HG03175 (cell line): ENCODE measurements around the gene PRMT7.
"Not testable (repeated sequence)": the region's sequence is repeated elsewhere in the genome, so short reads cannot be mapped to it uniquely, and the experiment has no call there.

Experiments
- ATAC-seq: cut with Tn5 transposase; IDR thresholded peaks from one replicate; pipeline ENCODE4 v1.9.1; 2021; ENCODE audit warnings: mild to moderate bottlenecking, moderate library complexity; ENCODE audit not compliant: unreplicated experiment

PRMT7 gene

DNA sequence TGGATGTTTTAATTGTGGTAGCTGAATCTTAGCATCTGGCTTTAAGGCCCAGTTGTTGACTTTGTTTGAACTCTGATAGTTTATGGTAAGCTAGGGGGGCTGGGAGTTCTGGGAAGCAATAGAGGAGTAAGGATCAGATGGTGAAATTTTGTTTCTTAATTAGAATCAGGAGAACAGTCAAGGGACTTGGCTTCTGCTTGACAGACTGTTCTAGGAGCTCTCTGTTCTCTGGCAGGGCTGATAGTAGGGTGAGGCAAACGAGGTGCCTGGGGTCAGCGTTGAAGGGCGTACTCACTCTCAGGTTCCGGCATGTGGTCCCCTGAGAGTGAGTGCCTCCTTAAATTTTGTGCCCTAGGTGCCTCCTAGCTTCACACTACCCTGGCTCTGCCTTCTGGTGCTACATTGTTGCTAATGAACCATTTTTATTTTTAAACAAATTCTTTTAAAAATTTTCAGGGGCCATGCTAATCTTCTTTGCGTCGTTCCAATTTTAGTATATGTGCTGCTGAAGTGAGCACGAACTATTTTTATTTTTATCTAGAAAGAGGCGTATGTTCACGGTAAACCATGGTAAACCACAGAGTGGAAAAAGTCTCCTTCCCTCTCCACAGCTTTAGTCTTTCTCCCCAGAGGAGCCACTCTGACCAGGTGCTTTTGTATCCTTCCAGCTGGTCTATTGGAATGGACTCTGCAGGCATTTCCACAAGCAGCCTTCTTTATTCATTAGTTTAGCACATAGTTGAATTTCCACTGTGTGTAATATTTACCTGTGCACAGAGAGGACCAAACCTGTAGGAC is 26.8 kb upstream of the PRMT7 start:
- ATAC-seq: peak; percentile 42

DNA sequence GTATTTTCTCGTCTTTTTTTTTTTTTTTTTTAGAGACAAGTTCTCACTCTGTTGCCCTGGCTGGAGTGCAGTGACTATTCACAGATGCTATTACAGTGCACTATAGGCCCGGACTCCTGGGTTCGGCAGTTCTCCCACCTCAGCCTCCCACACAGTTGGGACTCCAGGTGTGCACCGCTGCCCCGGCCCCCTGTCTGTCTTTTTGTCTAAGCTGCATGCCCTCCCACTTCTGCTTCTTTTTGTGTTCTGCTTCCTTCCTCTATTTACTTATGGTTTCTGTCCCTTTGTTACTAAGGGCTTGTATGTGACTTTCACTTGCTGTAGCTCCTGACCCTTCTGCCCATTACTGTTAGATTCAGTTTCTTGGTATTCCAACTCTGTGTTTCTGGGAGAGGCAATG is 26.0 kb upstream of the PRMT7 start:
- peak; percentile 57 for ATAC-seq

DNA sequence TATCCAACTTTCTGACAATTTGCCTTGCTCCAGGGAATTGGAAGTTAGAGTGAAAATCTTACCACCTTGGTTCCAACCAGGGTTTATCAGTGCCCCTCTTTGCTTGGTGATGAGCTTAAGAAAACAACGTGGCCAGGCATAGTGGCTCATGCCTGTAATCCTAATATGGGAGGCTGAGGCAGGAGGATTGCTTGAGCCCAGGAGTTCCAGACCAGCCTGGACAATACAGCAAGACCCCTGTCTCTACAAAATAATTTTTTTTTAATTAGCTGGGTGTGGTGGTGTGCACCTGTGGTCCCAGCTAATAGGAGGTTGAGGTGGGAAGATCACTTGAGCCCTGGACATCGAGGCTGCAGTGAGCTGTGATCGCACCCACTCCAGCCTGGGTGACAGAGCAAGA is 25.1 kb upstream of the PRMT7 start:
- ATAC-seq: no peak

DNA sequence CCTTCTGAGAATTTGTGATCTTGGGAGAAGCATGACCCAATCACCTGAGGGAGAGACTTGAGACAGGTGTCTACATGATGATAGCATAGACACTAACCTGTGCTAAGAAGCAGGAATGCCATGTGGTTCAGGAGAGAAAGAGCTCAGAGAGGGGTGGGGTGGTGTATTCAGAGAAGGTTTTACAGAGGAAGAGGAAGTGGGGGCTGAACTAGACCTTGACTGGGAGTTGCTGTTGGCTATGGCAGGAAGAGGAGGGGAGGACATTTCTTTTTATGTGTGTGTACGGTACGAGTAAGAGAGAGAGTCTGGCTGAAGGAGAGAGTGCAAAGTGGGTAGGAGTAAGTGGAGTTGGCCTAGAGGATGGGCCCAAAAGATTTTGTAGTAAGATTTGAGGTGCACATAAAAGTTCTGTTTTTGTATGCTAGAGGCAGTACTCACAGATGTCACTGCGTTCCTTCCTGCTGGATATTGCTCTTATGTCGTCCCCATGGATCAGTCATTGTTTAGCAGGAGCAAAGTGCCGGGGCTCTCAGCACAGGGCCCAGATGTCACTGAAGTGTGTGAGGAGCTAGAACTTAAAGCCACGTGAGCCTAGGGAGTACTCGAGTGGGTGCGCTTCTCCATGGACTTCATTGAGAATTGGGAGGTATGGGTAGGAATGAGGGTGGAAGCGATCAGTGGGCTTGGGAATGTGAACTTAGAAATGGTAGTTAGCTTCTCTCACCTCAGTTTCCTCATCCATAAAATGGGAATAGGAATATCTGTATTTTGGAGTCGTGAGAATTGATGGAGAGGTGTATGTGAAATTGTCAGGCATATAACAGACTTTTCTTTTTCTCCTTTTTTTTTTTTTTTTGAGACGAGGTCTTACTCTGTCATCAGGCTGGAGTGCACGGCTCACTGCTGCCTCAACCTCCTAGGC is 24.4 kb upstream of the PRMT7 start:
- no peak for ATAC-seq

DNA sequence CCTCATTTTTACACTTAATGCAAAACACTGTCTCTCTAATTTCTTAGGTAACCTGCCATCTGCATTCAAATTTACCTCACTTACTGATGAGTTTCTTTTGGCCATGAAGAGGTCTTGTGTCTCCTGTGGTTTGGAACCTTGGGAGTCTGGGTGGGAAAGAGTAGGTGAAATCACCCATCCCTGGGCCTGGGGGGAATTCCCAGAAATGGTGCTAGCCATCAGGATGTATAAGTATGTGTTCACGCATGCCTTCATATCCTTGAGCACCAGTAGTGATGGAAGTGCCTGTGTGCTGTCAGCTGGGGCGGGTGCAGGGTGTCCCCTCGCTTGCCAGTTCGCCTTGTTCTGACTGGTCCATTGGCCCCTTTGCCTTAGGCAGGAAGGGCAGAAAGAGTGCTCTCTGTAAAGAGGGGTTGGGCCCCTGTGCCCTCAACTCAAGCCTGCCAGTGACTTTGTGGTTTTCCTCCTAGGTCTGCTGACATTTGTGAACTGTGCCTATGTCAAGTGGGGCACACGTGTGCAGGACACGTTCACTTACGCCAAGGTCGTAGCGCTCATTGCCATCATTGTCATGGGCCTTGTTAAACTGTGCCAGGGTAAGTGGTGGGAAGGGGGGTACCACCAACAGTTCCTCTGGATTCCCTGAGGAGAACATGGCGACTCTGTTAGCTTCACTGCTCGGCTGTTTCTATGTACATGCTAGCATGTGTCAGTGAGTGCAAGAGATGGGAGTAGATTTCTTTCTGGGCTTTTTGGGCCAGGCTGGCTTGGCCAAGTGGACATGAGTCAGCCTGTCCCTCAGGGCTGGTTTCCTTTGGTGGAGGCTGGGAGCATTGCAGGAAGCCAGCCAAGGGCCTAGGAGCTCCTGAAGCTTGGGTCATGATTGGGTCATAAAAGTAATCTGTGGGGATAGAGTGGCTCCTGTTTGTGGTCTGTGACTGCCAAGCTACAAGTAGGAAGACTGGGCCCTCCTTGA is 23.3 kb upstream of the PRMT7 start:
- no peak for ATAC-seq

DNA sequence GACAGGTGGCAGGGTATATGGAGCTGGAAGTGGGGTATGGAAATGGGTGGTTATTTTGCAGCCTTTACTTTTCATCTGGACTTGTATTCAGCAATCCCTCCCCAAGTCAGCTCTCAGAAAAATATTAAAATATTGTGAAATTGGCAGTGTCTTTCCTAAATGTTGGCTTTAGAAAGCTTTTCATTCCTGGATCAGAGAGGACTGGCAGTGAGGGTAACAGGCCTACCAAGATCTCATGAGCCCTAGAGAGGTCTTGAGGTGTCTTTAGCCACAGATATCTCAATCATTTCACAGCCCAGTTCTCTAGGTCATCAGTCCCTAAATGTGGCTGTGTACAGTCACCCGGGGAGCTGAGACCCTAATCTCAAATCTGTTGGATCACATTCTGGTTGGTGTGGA is 22.6 kb upstream of the PRMT7 start:
- ATAC-seq: no peak

DNA sequence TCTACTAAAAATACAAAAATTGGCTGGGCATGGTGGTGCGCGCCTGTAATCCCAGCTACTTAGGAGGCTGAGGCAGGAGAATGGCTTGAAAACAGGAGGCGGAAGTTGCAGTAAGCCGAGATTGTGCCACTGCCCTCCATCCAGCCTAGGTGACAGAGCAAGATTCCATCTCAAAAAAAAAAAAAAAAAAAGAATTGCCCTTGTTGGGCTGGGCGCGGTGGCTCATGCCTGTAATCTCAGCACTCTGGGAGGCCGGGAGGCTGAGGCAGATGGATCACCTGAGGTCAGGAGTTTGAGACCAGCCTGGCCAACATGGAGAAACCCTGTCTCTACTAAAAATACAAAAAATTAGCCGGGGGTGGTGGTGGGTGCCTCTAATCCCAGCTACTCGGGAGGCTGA is 22.0 kb upstream of the PRMT7 start:
- not testable (repeated sequence) for ATAC-seq

DNA sequence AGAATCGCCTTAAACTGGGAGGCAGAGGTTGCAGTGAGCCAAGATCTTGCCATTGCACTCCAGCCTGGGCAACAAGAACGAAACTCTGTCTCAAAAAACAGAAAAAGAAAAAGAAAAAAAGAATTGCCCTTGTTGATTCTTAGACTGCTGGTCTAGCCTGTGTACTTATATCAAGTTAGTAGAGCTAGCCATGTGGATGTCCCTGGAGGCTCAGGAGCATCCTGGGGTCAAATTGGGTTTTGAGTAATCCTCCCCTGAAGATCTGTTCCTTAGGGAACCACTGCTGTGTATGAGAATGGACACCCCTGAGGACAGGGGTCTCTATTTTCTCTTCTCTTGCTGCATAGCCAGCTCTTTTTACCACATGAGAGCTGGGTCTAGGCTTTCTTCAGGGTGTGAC is 21.6 kb upstream of the PRMT7 start:
- ATAC-seq: no peak

DNA sequence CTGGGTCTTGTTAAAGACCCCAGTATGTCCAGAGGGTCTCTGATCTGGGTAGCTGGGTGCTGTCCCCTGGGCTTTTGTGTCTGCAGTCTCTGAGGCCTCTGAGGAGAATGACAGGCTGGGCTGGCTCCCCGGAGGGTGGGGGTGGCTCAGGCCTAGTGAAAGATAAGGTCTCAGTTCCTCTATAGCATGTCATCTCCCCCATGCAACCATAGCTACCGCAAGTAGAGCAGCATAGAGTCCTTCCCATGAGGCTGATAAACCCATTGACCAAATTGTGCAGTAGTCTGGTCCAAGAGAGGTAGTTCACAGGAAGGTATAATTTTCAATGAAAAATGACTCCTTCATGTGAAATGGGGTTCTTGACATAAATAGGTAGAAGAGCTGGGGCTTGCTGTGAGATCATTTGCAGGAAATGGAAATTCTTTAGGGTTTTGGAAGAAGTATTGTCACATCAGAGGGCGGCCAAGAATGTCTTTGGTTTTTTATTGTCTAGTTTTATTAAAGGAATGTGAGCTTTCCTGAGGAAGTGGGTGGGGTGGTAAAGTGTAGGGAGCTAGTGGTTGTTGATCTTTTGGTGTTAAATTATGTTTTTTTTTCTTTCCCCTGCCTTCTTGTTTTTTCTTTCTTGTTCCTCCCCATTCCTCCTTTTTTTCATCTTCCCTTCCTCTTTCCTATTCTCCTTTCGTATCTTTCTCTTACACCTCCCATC is 21.0 kb upstream of the PRMT7 start:
- ATAC-seq: peak; percentile 89

DNA sequence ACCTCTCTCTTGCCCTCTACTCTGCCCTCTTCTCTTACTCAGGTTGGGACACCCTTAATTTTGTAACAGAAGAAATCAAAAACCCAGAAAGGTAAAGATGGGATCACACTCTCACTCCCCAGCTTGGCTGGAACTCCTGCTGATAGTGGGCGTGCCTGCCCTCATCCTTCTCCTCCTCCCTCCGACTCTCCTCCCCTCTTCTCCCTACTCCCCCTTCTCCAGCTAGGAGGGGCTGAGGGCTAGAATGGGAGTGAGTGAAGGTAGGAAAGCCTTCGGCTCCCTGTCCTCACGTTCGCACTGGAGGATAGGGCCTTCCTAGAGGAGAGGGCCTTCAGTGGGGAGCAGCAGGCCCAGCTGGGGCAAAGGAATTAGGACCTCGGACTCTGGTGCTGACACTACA is 20.4 kb upstream of the PRMT7 start:
- no peak for ATAC-seq

DNA sequence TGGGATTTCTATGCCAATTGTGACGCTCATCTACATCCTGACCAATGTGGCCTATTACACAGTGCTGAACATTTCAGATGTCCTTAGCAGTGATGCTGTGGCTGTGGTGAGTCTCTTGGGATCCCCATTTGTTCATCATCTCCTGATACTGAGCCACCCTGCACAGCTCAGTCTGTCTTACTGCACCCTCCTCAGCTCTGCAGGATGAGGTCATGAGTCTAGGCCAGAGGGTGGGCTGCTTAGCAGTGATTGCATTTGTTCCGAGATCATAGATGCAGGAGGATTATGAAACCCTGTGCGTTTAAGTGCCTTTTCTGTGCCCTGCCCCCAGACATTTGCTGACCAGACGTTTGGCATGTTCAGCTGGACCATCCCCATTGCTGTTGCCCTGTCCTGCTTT is 19.6 kb upstream of the PRMT7 start:
- no peak for ATAC-seq

DNA sequence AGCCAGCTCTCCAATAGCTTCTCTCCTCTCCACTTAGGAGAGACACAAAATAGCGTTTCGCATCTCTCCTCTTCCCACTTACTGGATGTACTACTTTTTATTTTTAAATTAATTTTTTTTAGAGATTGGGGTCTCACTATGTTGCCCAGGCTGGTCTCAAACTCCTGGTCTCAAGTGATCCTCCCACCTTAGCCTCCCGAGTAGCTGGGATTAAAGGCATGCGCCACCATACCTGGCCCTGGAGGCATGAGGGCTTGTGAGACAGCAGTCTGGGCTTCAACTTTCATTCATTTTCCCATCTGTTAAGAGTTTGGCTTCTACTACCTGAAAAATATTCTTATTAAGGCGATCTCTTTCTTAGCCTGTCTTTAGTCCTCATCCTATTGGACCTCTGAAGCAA is 18.4 kb upstream of the PRMT7 start:
- ATAC-seq: no peak

DNA sequence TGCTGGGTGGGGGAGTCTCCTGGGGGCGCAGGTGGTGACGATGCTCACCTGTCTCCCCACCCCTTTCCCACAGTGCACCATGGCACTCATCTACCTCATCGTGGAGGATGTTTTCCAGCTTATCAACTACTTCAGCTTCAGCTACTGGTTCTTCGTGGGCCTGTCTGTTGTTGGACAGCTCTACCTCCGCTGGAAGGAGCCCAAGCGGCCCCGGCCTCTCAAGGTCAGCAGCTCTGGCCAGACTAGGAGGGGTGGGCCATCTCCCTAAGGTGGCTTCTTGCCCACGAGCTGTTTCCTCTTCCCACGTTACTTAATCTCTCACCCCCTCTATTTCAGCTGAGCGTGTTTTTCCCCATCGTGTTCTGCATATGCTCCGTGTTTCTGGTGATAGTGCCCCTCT is 14.5 kb upstream of the PRMT7 start:
- ATAC-seq: no peak

DNA sequence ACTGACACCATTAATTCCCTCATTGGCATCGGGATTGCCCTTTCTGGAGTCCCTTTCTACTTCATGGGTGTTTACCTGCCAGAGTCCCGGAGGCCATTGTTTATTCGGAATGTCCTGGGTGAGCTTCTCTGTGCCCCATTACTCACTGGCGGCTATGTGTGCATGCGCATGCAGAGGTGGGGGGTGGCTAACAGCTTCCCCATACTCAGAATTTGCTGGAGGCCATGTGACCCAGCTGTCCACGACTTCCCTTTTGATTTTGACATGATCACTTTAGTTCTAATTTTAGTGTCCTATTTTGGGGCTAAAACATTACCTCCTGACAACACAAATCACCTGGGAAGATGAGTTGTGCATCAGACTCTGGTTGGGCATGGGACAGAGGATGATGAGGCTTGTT is 14.1 kb upstream of the PRMT7 start:
- no peak for ATAC-seq

DNA sequence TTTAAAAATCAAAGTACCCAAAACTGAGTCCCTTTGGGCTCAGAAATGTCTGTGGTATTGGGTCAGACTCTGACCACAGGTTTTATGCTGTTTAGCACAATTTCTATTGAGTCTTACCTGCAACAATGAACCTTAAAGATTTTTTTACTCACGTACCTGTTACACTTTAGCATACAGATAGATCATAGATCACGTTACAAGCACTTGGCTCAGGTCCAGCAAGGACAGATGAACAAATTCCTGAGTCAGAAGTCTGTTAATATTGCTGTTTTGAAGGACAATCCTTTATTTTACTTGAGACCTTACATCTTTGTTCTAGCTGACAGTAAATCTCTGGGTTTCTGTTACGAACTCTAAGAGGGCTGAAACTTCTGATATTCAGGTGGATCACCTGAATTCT is 12.9 kb upstream of the PRMT7 start:
- no peak for ATAC-seq

DNA sequence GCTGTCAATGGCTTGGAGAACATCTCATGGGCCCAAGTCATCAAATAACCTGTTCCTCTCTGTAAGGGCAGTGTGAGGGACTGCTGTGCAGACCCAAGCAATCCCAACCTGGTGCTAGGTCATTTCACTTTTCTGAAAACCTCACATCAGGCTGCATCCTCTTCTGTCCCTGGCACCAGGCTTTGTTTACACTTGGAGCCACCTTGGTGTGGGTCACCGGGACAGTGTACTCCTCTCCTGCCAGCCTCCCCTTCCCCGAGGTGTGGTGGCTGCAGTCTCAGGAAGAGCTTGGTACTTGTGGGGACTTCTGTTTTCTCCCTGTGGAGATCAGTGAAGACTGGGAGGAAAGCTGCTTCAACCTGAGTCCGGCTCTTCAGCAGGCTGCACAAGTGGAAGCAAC is 12.5 kb upstream of the PRMT7 start:
- no peak for ATAC-seq

DNA sequence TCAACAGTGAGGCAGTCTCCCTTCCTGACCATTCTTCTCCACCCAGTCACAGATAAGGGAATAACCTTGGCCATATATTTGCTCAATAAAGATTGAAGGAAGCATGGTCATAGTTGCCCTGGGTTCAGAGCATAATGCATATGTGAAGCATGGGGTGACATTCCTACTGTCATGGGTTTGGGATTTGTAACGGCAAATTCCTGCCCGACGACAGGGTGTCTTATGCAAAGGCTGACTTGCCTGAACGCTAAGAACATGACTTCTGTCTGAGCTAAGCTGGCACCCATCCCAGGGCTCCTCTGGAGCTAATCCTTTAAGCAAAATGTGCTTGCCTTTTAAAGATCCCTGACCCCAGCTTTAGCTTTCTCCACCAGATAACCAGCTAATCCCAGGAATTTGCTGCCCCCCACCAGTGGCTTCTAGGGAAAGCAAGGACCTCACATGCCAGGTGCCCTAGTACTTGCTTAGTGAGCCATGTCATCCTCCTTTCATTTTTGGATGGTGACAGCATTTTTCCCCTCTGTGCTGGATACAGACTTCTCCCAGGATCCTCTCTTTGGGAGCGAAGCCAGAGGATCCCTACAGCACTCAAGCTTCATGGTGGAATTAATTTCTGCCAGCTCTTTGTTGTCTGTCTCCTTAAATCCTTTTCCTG is 11.8 kb upstream of the PRMT7 start:
- no peak for ATAC-seq

DNA sequence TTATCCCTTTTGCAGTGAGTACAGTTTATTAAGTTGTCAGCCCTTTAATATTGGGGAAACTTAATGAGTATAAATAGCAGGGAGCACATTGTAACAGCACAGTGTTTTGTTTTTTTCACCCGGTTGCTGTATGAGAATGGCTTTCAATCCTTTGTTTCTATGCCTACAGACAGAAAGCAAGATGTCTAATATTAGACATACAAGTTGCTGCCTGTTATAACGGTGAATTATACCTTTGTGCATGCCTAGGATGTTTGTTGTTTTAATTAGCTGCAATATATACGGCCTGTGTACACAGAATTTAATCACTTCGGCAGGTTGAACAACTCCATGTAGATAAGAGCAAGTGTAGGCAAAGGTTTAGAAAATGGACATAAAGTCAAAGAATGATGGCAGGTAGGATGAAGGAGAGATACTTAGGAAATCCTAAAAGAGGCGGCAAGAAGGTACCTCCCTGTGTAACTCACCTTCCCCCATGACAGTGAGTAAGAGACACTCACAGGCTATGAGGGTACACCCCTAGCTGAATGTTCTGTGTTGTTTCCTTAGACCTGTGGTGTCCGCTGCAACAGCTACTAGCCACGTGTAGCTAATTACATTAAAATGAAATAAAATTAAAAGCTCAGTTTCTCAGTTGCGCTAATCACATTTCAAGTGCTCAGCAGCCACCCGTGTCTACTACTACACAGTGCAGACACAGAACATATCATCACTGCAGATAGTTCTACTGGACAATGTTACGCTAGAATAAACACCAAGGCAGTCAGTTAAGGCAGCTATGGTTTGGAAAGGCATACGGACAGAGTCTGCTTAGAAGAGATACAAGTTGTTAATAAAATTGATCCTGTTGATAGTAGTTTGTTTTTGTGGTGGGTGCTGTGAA is 11.0 kb upstream of the PRMT7 start:
- ATAC-seq: no peak
